ENCODE results near the gene NFRKB. TPM values are rescaled to one million over a fixed set of nuclear protein-coding genes. Genes with fewer than 3 reads are reported as not detected.

Gene NFRKB
- total and polyA plus RNA-seq, 11 donors: 5.0 to 23.1 (median 12.1) TPM

DNA sequence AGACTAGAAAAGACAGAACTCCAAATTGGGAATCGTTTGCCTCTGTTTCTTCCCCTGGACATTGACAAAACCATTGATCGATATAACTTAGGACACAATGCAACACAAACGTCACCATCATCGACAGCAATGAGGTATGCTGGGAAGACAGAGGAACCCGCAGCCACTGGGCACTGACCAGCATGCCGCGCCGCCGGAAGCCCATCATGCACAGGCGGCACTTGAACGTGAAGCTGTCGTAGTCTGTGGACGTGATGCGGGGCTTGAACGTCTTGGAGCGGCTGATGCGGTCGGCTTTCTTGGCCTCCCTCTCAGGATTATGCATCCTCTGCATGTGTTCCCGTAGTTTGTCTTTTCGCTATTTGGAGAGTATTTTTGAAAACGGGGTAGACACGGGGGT lies 23.0 kb upstream of the NFRKB start:
- Histone ChIP-seq H3K27ac (no peak overlapping the region), H3K4me3 (no peak overlapping the region), H3K36me3 (peaks cover 0 to 71% (median 60%) of the 10 kb centered on the region in 9 donors), H3K27me3 (no peaks in the 10 kb centered on the region), H3K9me3 (no peaks in the 10 kb centered on the region), H3K4me1 (no peaks in the 10 kb centered on the region)
- intact Hi-C loops (cut with DNase I): no loop called here
- TF ChIP-seq POLR2A (IDR thresholded peaks at IDR 0.05): no peak
- TF ChIP-seq, protein P1, sequence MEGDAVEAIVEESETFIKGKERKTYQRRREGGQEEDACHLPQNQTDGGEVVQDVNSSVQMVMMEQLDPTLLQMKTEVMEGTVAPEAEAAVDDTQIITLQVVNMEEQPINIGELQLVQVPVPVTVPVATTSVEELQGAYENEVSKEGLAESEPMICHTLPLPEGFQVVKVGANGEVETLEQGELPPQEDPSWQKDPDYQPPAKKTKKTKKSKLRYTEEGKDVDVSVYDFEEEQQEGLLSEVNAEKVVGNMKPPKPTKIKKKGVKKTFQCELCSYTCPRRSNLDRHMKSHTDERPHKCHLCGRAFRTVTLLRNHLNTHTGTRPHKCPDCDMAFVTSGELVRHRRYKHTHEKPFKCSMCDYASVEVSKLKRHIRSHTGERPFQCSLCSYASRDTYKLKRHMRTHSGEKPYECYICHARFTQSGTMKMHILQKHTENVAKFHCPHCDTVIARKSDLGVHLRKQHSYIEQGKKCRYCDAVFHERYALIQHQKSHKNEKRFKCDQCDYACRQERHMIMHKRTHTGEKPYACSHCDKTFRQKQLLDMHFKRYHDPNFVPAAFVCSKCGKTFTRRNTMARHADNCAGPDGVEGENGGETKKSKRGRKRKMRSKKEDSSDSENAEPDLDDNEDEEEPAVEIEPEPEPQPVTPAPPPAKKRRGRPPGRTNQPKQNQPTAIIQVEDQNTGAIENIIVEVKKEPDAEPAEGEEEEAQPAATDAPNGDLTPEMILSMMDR (IDR thresholded peaks at IDR 0.05): no peak
- DNase-seq: no peak
- WGBS, 4 donors: 96 to 98% (median 97%) methylated on average over 22 of the region's 22 CpGs
- no peak for ATAC-seq

DNA sequence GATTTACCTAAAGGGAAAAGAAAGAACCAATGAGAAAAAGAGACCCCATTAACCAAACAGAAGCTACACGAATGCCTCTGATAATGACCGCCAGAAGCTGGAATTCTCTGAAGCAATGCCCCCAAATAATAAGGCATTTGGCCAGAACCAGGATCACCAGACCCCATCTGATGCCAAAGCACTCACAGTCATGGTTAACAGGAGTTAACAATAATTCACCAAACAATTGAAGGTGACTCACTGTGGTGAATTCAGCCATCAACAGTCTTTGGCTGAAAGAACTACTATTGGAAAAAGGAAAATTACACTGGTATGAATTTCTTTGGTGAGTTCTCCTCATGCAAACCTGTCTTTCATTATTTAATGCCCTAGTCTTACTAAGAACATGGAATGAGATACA lies 21.9 kb upstream of the NFRKB start:
- 73 to 91% (median 91%) methylated on average over 2 of the region's 2 CpGs for WGBS, 4 donors
- no peak overlapping the region for H3K4me3 ChIP-seq

DNA sequence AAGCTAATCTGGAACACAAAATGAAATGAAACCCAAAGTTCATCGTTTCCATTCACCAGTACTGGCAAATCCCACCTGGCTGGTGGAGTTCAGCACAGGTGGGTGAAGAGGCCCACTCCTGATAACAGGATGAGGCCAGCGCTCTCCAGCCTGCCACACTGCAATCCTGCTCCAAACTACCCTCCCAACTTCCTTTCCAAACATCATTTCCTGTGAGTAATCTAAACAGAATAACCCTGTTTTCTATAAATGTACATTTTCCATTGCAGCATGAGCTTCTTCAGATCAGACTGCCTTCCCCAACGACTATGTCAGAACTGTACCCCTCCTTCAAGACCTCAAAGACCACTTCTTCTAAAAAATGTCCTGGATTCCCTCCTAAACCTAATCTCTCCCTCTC lies 15.9 kb upstream of the NFRKB start:
- TF ChIP-seq POLR2A (IDR thresholded peaks at IDR 0.05): no peak
- TF ChIP-seq, protein P1 (IDR thresholded peaks at IDR 0.05): no peak
- no peak for ATAC-seq
- Histone ChIP-seq H3K36me3 (peaks cover 0 to 84% (median 64%) of the 10 kb centered on the region in 9 donors), H3K4me3 (no peak overlapping the region), H3K27ac (no peak overlapping the region), H3K27me3 (no peaks in the 10 kb centered on the region), H3K9me3 (no peaks in the 10 kb centered on the region), H3K4me1 (peaks cover 0 to 5% (median 0%) of the 10 kb centered on the region in 12 donors)
- WGBS, 4 donors: 50 to 62% (median 55%) methylated on average over 3 of the region's 3 CpGs
- intact Hi-C loops (cut with DNase I): no loop called here
- DNase-seq: no peak

More for the DNA sequence above, 21.9 kb upstream of the NFRKB start:
- Histone ChIP-seq H3K27ac (no peak overlapping the region), H3K36me3 (peaks cover 0 to 64% (median 56%) of the 10 kb centered on the region in 9 donors), H3K9me3 (no peaks in the 10 kb centered on the region), H3K27me3 (no peaks in the 10 kb centered on the region), H3K4me1 (no peaks in the 10 kb centered on the region)
- intact Hi-C loops (cut with DNase I): no loop called here
- ATAC-seq (no peak), DNase-seq (no peak)
- no peak for TF ChIP-seq POLR2A (IDR thresholded peaks at IDR 0.05)
- TF ChIP-seq, protein P1 (IDR thresholded peaks at IDR 0.05): no peak

DNA sequence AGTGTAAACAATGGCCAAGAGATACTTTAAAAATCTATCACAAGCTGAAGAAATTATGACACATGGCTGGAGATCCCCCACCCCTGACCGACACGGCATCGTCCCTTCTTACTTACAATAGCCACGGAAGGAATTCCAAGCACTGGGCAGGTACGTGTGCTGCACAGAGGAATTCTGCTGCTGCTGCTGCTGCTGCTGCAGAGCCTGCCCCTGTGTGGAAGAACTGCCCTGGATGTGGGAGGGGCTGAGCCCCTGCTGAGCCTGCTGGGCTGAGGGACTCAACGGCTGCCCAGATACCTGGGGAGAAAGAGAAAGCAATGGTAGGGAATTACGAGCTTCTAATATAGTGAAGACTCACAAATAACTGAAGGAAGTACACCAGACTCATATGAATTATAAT lies 15.0 kb upstream of the NFRKB start:
- WGBS, 4 donors: 91 to 97% (median 95%) methylated on average over 7 of the region's 7 CpGs
- DNase-seq: no peak
- ATAC-seq: no peak
- Histone ChIP-seq H3K36me3 (peaks cover 0 to 84% (median 63%) of the 10 kb centered on the region in 9 donors), H3K4me3 (no peak overlapping the region), H3K27ac (no peak overlapping the region), H3K9me3 (no peaks in the 10 kb centered on the region), H3K4me1 (peaks cover 0 to 5% (median 0%) of the 10 kb centered on the region in 12 donors), H3K27me3 (no peaks in the 10 kb centered on the region)
- TF ChIP-seq, protein P1 (IDR thresholded peaks at IDR 0.05): no peak
- TF ChIP-seq POLR2A (IDR thresholded peaks at IDR 0.05): no peak
- intact Hi-C loops (cut with DNase I): no loop called here
